HCT116 (cell line): ENCODE measurements around the gene TNRC6B. TPM values are rescaled to one million over a fixed set of nuclear protein-coding genes. Genes with fewer than 3 reads are reported as not detected.

Experiments used
- ATAC-seq: fragments of 200-7000 bp; cut with Tn5 transposase; 2 replicates; pipeline ENCODE4 v1.9.1; 2020; ENCODE audit warnings: mild to moderate bottlenecking, moderate library complexity
- BruUV-seq: library from RNA; stranded (reverse); fragments of 400-500 nt; replicated peaks from 2 replicates; lab custom pipeline; 2021; lab: Mats Ljungman, UMichigan
- CTCF ChIA-PET: fragments of 300-600 bp; sonication (Branson Sonifier 250); formaldehyde crosslinking; loops from one replicate; lab custom pipeline; 2021; ENCODE audit warnings: antibody characterized with exemption; lab: Charles Lee
- POLR2A ChIA-PET: fragments of 300-600, 350-600 bp; sonication (Branson Sonifier 250); formaldehyde crosslinking; loops from one replicate; lab custom pipeline; 2021; ENCODE audit warnings: antibody characterized with exemption; lab: Charles Lee
- RAD21 ChIA-PET, 2 experiments: fragments of 300-600 bp; sonication (Branson Sonifier 250); formaldehyde crosslinking; loops; one replicate each; lab custom pipeline; 2023; ENCODE audit warnings: low total read pairs in 2 of 2; ENCODE audit not compliant: uncharacterized antibody in 2 of 2, unreplicated experiment in 2 of 2, low non-redundant PET in 1 of 2; lab: Charles Lee
- DNase-seq: peaks from one replicate; pipeline ENCODE4 v3.0.0-alpha.2; 2010; ENCODE audit warnings: low read depth, low spot score
- H2AFZ ChIP-seq: fragments of 200-600 bp; shearing (Covaris generic), sonication (generic); 2 replicates; pipeline ENCODE4 v1.6.1; 2017; ENCODE audit warnings: low read depth, mixed run types, mixed read lengths, antibody characterized with exemption, low read length; ENCODE audit not compliant: poor library complexity, severe bottlenecking
- H3K27ac ChIP-seq: 2 replicates; pipeline ENCODE4 v1.5.1; 2012; ENCODE audit warnings: low read depth, low read length
- H3K27me3 ChIP-seq: fragments of 200-600 bp; sonication (generic); 2 replicates; pipeline ENCODE4 v1.6.1; 2016; ENCODE audit warnings: mixed run types, low read length, mixed read lengths; ENCODE audit not compliant: insufficient read depth
- H3K36me3 ChIP-seq, 2 experiments: fragments of 200-500 bp in 1 of 2; fragments of 200-600 bp in 1 of 2; sonication (Bioruptor generic) in 1 of 2; sonication (generic) in 1 of 2; 2 replicates each; pipeline versions ENCODE4 v1.5.1 to v1.6.1; 2014 to 2016; ENCODE audit warnings: low read length in 2 of 2, inconsistent platforms in 1 of 2, mixed read lengths in 1 of 2, mixed run types in 1 of 2; ENCODE audit not compliant: insufficient read depth in 2 of 2, control insufficient read depth in 1 of 2
- H3K4me1 ChIP-seq, 2 experiments: fragments of 200-600 bp in 1 of 2; sonication (generic) in 1 of 2; 2 replicates each; pipeline versions ENCODE4 v1.5.1 to v1.6.1; 2012 to 2017; ENCODE audit warnings: low read length in 2 of 2, inconsistent platforms in 1 of 2, mild to moderate bottlenecking in 1 of 2, mixed read lengths in 1 of 2, mixed run types in 1 of 2, moderate library complexity in 1 of 2; ENCODE audit not compliant: insufficient read depth in 2 of 2, control insufficient read depth in 1 of 2
- H3K4me2 ChIP-seq: fragments of 200-600 bp; sonication (generic); 2 replicates; pipeline ENCODE4 v1.6.1; 2017; ENCODE audit warnings: mixed run types, low read length, mixed read lengths
- H3K4me3 ChIP-seq, 2 experiments: fragments of 200-600 bp in 1 of 2; sonication (generic) in 1 of 2; replicated peaks in 1 of 2; 2 replicates each; pipeline ENCODE4 v1.5.1; 2011 to 2016; ENCODE audit warnings: low read length in 2 of 2, control low read depth in 1 of 2, low read depth in 1 of 2, mild to moderate bottlenecking in 1 of 2, mixed read lengths in 1 of 2, mixed run types in 1 of 2
- H3K79me2 ChIP-seq: fragments of 200-600 bp; sonication (generic); 2 replicates; pipeline ENCODE4 v1.6.1; 2017; ENCODE audit warnings: mild to moderate bottlenecking, mixed run types, low read length, moderate library complexity, mixed read lengths; ENCODE audit not compliant: insufficient read depth
- H3K9ac ChIP-seq: fragments of 200-600 bp; sonication (generic); 2 replicates; pipeline ENCODE4 v1.6.1; 2016; ENCODE audit warnings: low read length, mixed read lengths
- H3K9me2 ChIP-seq: fragments of 200-600 bp; sonication (generic), shearing (Covaris generic); 2 replicates; pipeline ENCODE4 v1.6.1; 2017; ENCODE audit warnings: mixed run types, mild to moderate bottlenecking, moderate library complexity; ENCODE audit not compliant: insufficient read depth
- H3K9me3 ChIP-seq, 2 experiments: fragments of 200-500 bp in 1 of 2; fragments of 200-600 bp in 1 of 2; sonication (Bioruptor generic) in 1 of 2; sonication (generic) in 1 of 2; 2 replicates each; pipeline ENCODE4 v1.6.1; 2014 to 2017; ENCODE audit warnings: low read length in 2 of 2, mixed read lengths in 2 of 2, inconsistent platforms in 1 of 2, low read depth in 1 of 2, mild to moderate bottlenecking in 1 of 2, mixed run types in 1 of 2, moderate library complexity in 1 of 2; ENCODE audit not compliant: control insufficient read depth in 1 of 2, insufficient read depth in 1 of 2
- H4K20me1 ChIP-seq: fragments of 200-600 bp; sonication (generic), shearing (Covaris generic); 2 replicates; pipeline ENCODE4 v1.6.1; 2017; ENCODE audit warnings: mixed run types, mild to moderate bottlenecking, moderate library complexity; ENCODE audit not compliant: insufficient read depth
- CBX3 ChIP-seq: IDR thresholded peaks from 2 replicates; pipeline ENCODE4 v1.6.1; 2012; ENCODE audit warnings: low read depth
- CEBPB ChIP-seq: IDR thresholded peaks from 2 replicates; pipeline ENCODE4 v1.6.1; 2012; ENCODE audit warnings: low read depth
- EGR1 ChIP-seq: IDR thresholded peaks from 2 replicates; pipeline ENCODE4 v1.6.1; 2012; ENCODE audit warnings: low read depth
- ELF1 ChIP-seq: IDR thresholded peaks from 2 replicates; pipeline ENCODE4 v1.6.1; 2012; ENCODE audit warnings: low read depth, borderline replicate concordance
- EZH2 ChIP-seq: fragments of 200-600 bp; sonication (generic); IDR thresholded peaks from 2 replicates; pipeline ENCODE4 v1.6.1; 2017; ENCODE audit warnings: antibody characterized with exemption, mixed run types
- EZH2phosphoT487 ChIP-seq: fragments of 200-600 bp; IDR thresholded peaks from 2 replicates; pipeline ENCODE4 v1.6.1; 2018; ENCODE audit warnings: antibody characterized with exemption, borderline replicate concordance
- FOSL1 ChIP-seq: IDR thresholded peaks from 2 replicates; pipeline ENCODE4 v1.6.1; 2012; ENCODE audit warnings: low read depth
- JUND ChIP-seq: IDR thresholded peaks from 2 replicates; pipeline ENCODE4 v1.6.1; 2012
- POLR2A ChIP-seq: IDR thresholded peaks from 2 replicates; pipeline ENCODE4 v1.7.0; 2011; ENCODE audit warnings: borderline replicate concordance; ENCODE audit not compliant: insufficient read depth, insufficient read length; ENCODE audit errors: extremely low read depth
- POLR2AphosphoS5 ChIP-seq: IDR thresholded peaks from 2 replicates; pipeline ENCODE4 v1.6.1; 2011; ENCODE audit warnings: mild to moderate bottlenecking, low read depth, low read length, moderate library complexity
- RAD21 ChIP-seq: IDR thresholded peaks from 2 replicates; pipeline ENCODE4 v1.6.1; 2012; ENCODE audit warnings: low read depth, mild to moderate bottlenecking
- SIN3A ChIP-seq: IDR thresholded peaks from 2 replicates; pipeline ENCODE4 v1.6.1; 2012; ENCODE audit warnings: low read depth
- SRF ChIP-seq: IDR thresholded peaks from 2 replicates; pipeline ENCODE4 v1.6.1; 2012; ENCODE audit warnings: low read depth
- TCF7L2 ChIP-seq: IDR thresholded peaks from 2 replicates; pipeline ENCODE4 v1.7.0; 2011; ENCODE audit warnings: borderline replicate concordance, inconsistent platforms; ENCODE audit not compliant: insufficient read depth, insufficient read length; ENCODE audit errors: extremely low read depth
- YY1 ChIP-seq: IDR thresholded peaks from 2 replicates; pipeline ENCODE4 v1.6.1; 2011; ENCODE audit warnings: low read length, low read depth, moderate library complexity, mild to moderate bottlenecking; ENCODE audit not compliant: insufficient replicate concordance; ENCODE audit errors: extremely low read depth
- ZNF274 ChIP-seq: fragments of 200-500 bp; sonication (Bioruptor generic); IDR thresholded peaks from 2 replicates; pipeline ENCODE4 v1.6.1; 2014; ENCODE audit warnings: mild to moderate bottlenecking, low read depth, low read length, inconsistent platforms
- intact Hi-C: fragments of 100-400 bp; cut with micrococcal nuclease; formaldehyde crosslinking; loops from 2 replicates; pipeline ENCODE4 v1.10.0; 2022
- total RNA-seq: library from RNA; stranded (reverse); gene quantifications from one replicate; pipeline ENCODE4 v1.2.1, GENCODE V29; 2021; ENCODE audit not compliant: unreplicated experiment
- TF ChIP-seq, protein P1 (sequence below): IDR thresholded peaks from 2 replicates; pipeline ENCODE4 v1.6.1; 2011; ENCODE audit warnings: mild to moderate bottlenecking, low read length, moderate library complexity; ENCODE audit not compliant: insufficient replicate concordance; ENCODE audit errors: extremely low read depth
- TF ChIP-seq, protein P2 (sequence below): IDR thresholded peaks from 2 replicates; pipeline ENCODE4 v1.6.1; 2012
- TF ChIP-seq, protein P3 (sequence below): IDR thresholded peaks from 2 replicates; pipeline ENCODE4 v1.6.1; 2012; ENCODE audit warnings: low read depth
- TF ChIP-seq, protein P4 (sequence below): IDR thresholded peaks from 2 replicates; pipeline ENCODE4 v1.6.1; 2012

Gene TNRC6B
- total RNA-seq, 1 experiment from 2014 or later = 29.8 TPM

DNA sequence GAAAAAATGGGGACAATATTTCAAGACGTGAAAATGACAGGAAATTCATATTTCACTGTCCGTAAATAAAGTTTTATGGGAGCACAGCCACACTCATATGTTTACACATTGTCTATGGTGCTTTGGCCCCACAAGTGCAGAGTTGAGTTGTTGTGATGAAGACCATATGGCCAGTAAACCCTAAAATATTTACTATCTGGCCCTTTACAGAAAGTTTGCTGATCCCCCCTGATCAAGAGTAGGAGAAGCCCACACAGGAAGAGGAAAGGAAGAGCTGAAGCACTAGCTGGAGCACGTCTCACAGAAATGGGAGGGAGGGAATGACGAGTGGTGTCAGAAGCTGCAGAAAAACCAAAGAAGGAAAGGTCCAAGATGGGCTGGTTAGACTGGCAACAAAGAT is 78.8 kb downstream of the TNRC6B start:
- no peak overlapping the region for H3K27ac ChIP-seq
- H3K9me2 ChIP-seq = no peaks in the 10 kb centered on the region
- no peaks in the 10 kb centered on the region for H3K27me3 ChIP-seq
- peaks cover 18 to 22% of the 10 kb centered on the region in 2 experiments for H3K4me1 ChIP-seq
- CTCF ChIA-PET = no interaction called here
- no peak overlapping the region for H3K4me2 ChIP-seq
- no peaks in the 10 kb centered on the region for H3K9me3 ChIP-seq
- no peak for DNase-seq
- TF ChIP-seq, protein P1, sequence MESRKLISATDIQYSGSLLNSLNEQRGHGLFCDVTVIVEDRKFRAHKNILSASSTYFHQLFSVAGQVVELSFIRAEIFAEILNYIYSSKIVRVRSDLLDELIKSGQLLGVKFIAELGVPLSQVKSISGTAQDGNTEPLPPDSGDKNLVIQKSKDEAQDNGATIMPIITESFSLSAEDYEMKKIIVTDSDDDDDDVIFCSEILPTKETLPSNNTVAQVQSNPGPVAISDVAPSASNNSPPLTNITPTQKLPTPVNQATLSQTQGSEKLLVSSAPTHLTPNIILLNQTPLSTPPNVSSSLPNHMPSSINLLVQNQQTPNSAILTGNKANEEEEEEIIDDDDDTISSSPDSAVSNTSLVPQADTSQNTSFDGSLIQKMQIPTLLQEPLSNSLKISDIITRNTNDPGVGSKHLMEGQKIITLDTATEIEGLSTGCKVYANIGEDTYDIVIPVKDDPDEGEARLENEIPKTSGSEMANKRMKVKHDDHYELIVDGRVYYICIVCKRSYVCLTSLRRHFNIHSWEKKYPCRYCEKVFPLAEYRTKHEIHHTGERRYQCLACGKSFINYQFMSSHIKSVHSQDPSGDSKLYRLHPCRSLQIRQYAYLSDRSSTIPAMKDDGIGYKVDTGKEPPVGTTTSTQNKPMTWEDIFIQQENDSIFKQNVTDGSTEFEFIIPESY = no peak
- no peak for TF ChIP-seq POLR2A
- no peak for TF ChIP-seq JUND
- no peak for TF ChIP-seq RAD21
- no peak for TF ChIP-seq ELF1
- no peak for TF ChIP-seq POLR2AphosphoS5
- no peak for TF ChIP-seq CEBPB
- TF ChIP-seq SRF = no peak
- TF ChIP-seq EZH2 = no peak
- TF ChIP-seq EZH2phosphoT487 = no peak
- TF ChIP-seq ZNF274 = no peak
- no peak for TF ChIP-seq YY1
- TF ChIP-seq, protein P2, sequence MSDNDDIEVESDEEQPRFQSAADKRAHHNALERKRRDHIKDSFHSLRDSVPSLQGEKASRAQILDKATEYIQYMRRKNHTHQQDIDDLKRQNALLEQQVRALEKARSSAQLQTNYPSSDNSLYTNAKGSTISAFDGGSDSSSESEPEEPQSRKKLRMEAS = no peak
- TF ChIP-seq, protein P3, sequence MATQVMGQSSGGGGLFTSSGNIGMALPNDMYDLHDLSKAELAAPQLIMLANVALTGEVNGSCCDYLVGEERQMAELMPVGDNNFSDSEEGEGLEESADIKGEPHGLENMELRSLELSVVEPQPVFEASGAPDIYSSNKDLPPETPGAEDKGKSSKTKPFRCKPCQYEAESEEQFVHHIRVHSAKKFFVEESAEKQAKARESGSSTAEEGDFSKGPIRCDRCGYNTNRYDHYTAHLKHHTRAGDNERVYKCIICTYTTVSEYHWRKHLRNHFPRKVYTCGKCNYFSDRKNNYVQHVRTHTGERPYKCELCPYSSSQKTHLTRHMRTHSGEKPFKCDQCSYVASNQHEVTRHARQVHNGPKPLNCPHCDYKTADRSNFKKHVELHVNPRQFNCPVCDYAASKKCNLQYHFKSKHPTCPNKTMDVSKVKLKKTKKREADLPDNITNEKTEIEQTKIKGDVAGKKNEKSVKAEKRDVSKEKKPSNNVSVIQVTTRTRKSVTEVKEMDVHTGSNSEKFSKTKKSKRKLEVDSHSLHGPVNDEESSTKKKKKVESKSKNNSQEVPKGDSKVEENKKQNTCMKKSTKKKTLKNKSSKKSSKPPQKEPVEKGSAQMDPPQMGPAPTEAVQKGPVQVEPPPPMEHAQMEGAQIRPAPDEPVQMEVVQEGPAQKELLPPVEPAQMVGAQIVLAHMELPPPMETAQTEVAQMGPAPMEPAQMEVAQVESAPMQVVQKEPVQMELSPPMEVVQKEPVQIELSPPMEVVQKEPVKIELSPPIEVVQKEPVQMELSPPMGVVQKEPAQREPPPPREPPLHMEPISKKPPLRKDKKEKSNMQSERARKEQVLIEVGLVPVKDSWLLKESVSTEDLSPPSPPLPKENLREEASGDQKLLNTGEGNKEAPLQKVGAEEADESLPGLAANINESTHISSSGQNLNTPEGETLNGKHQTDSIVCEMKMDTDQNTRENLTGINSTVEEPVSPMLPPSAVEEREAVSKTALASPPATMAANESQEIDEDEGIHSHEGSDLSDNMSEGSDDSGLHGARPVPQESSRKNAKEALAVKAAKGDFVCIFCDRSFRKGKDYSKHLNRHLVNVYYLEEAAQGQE = no peak
- TF ChIP-seq FOSL1 = no peak
- TF ChIP-seq EGR1 = no peak
- TF ChIP-seq CBX3 = no peak
- TF ChIP-seq, protein P4, sequence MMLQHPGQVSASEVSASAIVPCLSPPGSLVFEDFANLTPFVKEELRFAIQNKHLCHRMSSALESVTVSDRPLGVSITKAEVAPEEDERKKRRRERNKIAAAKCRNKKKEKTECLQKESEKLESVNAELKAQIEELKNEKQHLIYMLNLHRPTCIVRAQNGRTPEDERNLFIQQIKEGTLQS = no peak
- TF ChIP-seq TCF7L2 = no peak
- no peak for TF ChIP-seq SIN3A
- no peak for ATAC-seq
- RAD21 ChIA-PET = no interaction called here
- no peak overlapping the region for H2AFZ ChIP-seq
- no peak overlapping the region for H3K9ac ChIP-seq
- POLR2A ChIA-PET = no interaction called here
- no peak overlapping the region for H3K4me3 ChIP-seq
- no peaks in the 10 kb centered on the region for H4K20me1 ChIP-seq
- H3K36me3 ChIP-seq = no peaks in the 10 kb centered on the region
- intact Hi-C loops = no loop called here
- peaks cover 5% of the 10 kb centered on the region; the same call in 1 of the 2 replicates for H3K79me2 ChIP-seq
- no TSS peak for BruUV-seq
